ENCODE data around the gene NBAS.

GRCh38 chr2:15127876-15128275 is 433.3 kb downstream of the NBAS start:
- no peak for TF ChIP-seq CTCF (IDR thresholded peaks at IDR 0.05)
- TF ChIP-seq POLR2A (IDR thresholded peaks at IDR 0.05) = no peak
